PC-9 (cell line): Measurements from ENCODE around the gene SLC16A12. TPM values are rescaled to one million over a fixed set of nuclear protein-coding genes. Genes with fewer than 3 reads are reported as not detected.

Experiments
- BruUV-seq: library from RNA; stranded (reverse); fragments of 400-500 nt; replicated peaks from 2 replicates; lab custom pipeline; 2021; lab: Mats Ljungman, UMichigan
- CTCF ChIA-PET: fragments of 300-600 bp; sonication (Branson Sonifier 250); formaldehyde crosslinking; loops from one replicate; lab custom pipeline; 2022; ENCODE audit warnings: antibody characterized with exemption; lab: Charles Lee
- POLR2A ChIA-PET: fragments of 300-600 bp; sonication (Branson Sonifier 250); formaldehyde crosslinking; loops from one replicate; lab custom pipeline; 2022; ENCODE audit warnings: antibody characterized with exemption; ENCODE audit not compliant: unreplicated experiment; lab: Charles Lee
- DNase-seq, 2 experiments: peaks; one replicate each; pipeline versions ENCODE4 v3.0.0 to v3.0.0-alpha.2; 2015 to 2022; ENCODE audit warnings: mixed read lengths in 1 of 2
- H2AFZ ChIP-seq: fragments of 200-600 bp; sonication (generic); 2 replicates; pipeline ENCODE4 v1.8.1; 2017; ENCODE audit warnings: antibody characterized with exemption
- H3F3A ChIP-seq: fragments of 200-600 bp; sonication (generic); 2 replicates; pipeline ENCODE4 v1.8.1; 2017; ENCODE audit warnings: antibody characterized with exemption, mild to moderate bottlenecking, low read depth; ENCODE audit not compliant: insufficient read depth
- H3K27ac ChIP-seq: fragments of 200-600 bp; sonication (generic); 2 replicates; pipeline ENCODE4 v1.6.1; 2016; ENCODE audit warnings: mixed run types
- H3K27me3 ChIP-seq: fragments of 200-600 bp; sonication (generic); 2 replicates; pipeline ENCODE4 v1.6.1; 2016; ENCODE audit warnings: low read depth, mixed run types; ENCODE audit not compliant: insufficient read depth
- H3K36me3 ChIP-seq: fragments of 200-600 bp; sonication (generic); 2 replicates; pipeline ENCODE4 v1.6.1; 2016; ENCODE audit warnings: low read depth, mixed run types
- H3K4me1 ChIP-seq: fragments of 200-600 bp; sonication (generic); replicated peaks from 2 replicates; pipeline ENCODE4 v1.6.1; 2016; ENCODE audit warnings: mixed run types; ENCODE audit not compliant: insufficient read depth
- H3K4me2 ChIP-seq: fragments of 200-600 bp; sonication (generic); 2 replicates; pipeline ENCODE4 v1.6.1; 2017; ENCODE audit warnings: mixed run types
- H3K4me3 ChIP-seq: fragments of 200-600 bp; sonication (generic); 2 replicates; pipeline ENCODE4 v1.6.1; 2016; ENCODE audit warnings: mixed run types
- H3K79me2 ChIP-seq: fragments of 200-600 bp; sonication (generic); 2 replicates; pipeline ENCODE4 v1.6.1; 2017; ENCODE audit warnings: low read depth, mixed run types
- H3K9me2 ChIP-seq: fragments of 200-600 bp; sonication (generic); 2 replicates; pipeline ENCODE4 v1.8.1; 2017; ENCODE audit warnings: mild to moderate bottlenecking; ENCODE audit not compliant: insufficient read depth
- H3K9me3 ChIP-seq: fragments of 200-600 bp; sonication (generic); 2 replicates; pipeline ENCODE4 v1.8.1; 2016; ENCODE audit warnings: low read depth; ENCODE audit not compliant: insufficient read depth
- H4K20me1 ChIP-seq: fragments of 200-600 bp; sonication (generic); 2 replicates; pipeline ENCODE4 v1.8.1; 2017; ENCODE audit not compliant: insufficient read depth
- CTCF ChIP-seq: fragments of 200-600 bp; sonication (generic); conservative IDR thresholded peaks from 2 replicates; pipeline ENCODE4 v1.6.1; 2017; ENCODE audit warnings: mixed run types, antibody characterized with exemption, mild to moderate bottlenecking, moderate library complexity
- EZH2 ChIP-seq: fragments of 200-600 bp; sonication (generic); IDR thresholded peaks from 2 replicates; pipeline ENCODE4 v1.8.0; 2017; ENCODE audit warnings: antibody characterized with exemption, low read depth
- intact Hi-C: fragments of 100-400 bp; cut with micrococcal nuclease; formaldehyde crosslinking; loops from one replicate; pipeline ENCODE4 v1.10.0; 2022; ENCODE audit not compliant: unreplicated experiment
- total RNA-seq: library from RNA; stranded (reverse); gene quantifications from 2 replicates; pipeline ENCODE4 v1.2.3, GENCODE V29; 2021

The SLC16A12 gene
- total RNA-seq, 1 experiment from 2014 or later: 0.74 TPM

- no peak overlapping the region for H3K4me3 ChIP-seq
- no peaks in the 10 kb centered on the region for H3K36me3 ChIP-seq
- no peak overlapping the region for H3K4me2 ChIP-seq
- H3K9me2 ChIP-seq: no peaks in the 10 kb centered on the region
- no peaks in the 10 kb centered on the region for H4K20me1 ChIP-seq
- no peaks in the 10 kb centered on the region for H3K79me2 ChIP-seq
- H3K4me1 ChIP-seq: peaks cover 23% of the 10 kb centered on the region
- BruUV-seq: no TSS peak
- H3F3A ChIP-seq: peaks cover 13% of the 10 kb centered on the region
- H3K27ac ChIP-seq: 0 out of 2 replicates have a peak overlapping the region, but pooled peaks have one; percentile 87
- TF ChIP-seq EZH2 (no peak), CTCF (no peak)
- no peak overlapping the region for H2AFZ ChIP-seq
- intact Hi-C loops: no loop called here
- ChIA-PET POLR2A (no interaction called here), CTCF (interaction anchor here (0.6 to 0.8 kb wide), 2 partner anchors 88 to 325 kb away, joined by 4 to 7 read pairs; no protein-coding TSS in a partner anchor)
- no peaks in the 10 kb centered on the region for H3K27me3 ChIP-seq
- DNase-seq: no peak
- H3K9me3 ChIP-seq: no peaks in the 10 kb centered on the region
Observed at GRCh38 chr10:89554433-89554832, 19.0 kb upstream of the SLC16A12 start.

- Histone ChIP-seq H3K27ac (peak overlapping the region; percentile 87), H4K20me1 (no peaks in the 10 kb centered on the region), H3K79me2 (no peaks in the 10 kb centered on the region), H3K9me3 (no peaks in the 10 kb centered on the region), H2AFZ (no peak overlapping the region), H3K9me2 (no peaks in the 10 kb centered on the region), H3K4me3 (no peak overlapping the region), H3K27me3 (no peaks in the 10 kb centered on the region), H3K4me1 (peaks cover 30% of the 10 kb centered on the region), H3F3A (peaks cover 13% of the 10 kb centered on the region), H3K4me2 (peak overlapping the region; percentile 34), H3K36me3 (no peaks in the 10 kb centered on the region)
- POLR2A ChIA-PET: interaction anchor here (0.7 kb wide), 1 partner anchor 18 kb away, joined by 7 read pairs; the partner anchor contains the start of gene SLC16A12
- no peak for TF ChIP-seq EZH2
- TF ChIP-seq CTCF: no peak
- BruUV-seq: no TSS peak
- DNase-seq: peak; percentile 18 to 97
- intact Hi-C loops: loop anchor here (1.0 kb wide), 1 partner anchor 87 kb away; no protein-coding TSS in a partner anchor
- CTCF ChIA-PET: no interaction called here
Observed at GRCh38 chr10:89553064-89553734, 17.8 kb upstream of the SLC16A12 start.

GRCh38 chr10:89552213-89552612 is 16.8 kb upstream of the SLC16A12 start:
- no peak overlapping the region for H3K4me2 ChIP-seq
- POLR2A ChIA-PET: no interaction called here

More at GRCh38 chr10:89552213-89552612, 16.8 kb upstream of the SLC16A12 start:
- intact Hi-C loops: no loop called here
- Histone ChIP-seq H3K27me3 (no peaks in the 10 kb centered on the region), H4K20me1 (no peaks in the 10 kb centered on the region), H3K79me2 (no peaks in the 10 kb centered on the region), H3K4me3 (no peak overlapping the region), H3F3A (peaks cover 13% of the 10 kb centered on the region), H3K27ac (no peak overlapping the region), H2AFZ (no peak overlapping the region), H3K4me1 (peaks cover 30% of the 10 kb centered on the region), H3K9me3 (no peaks in the 10 kb centered on the region), H3K36me3 (no peaks in the 10 kb centered on the region), H3K9me2 (no peaks in the 10 kb centered on the region)
- CTCF ChIA-PET: interaction anchor here (0.5 kb wide), 1 partner anchor 300 kb away, joined by 8 read pairs; no protein-coding TSS in a partner anchor
- TF ChIP-seq CTCF (no peak), EZH2 (no peak)
- BruUV-seq: no TSS peak
- no peak for DNase-seq
